Erythroblast (primary cell): ENCODE data around the gene SMKR1.
"Not testable (repeated sequence)": the region's sequence is repeated elsewhere in the genome, so short reads cannot be mapped to it uniquely, and the experiment has no call there.

ENCODE experiments used
- GATA1 ChIP-seq: IDR thresholded peaks from 2 replicates; pipeline ENCODE4 v1.6.1; 2011; ENCODE audit warnings: low read depth, mild to moderate bottlenecking, control low read depth, low read length, moderate library complexity
- POLR2A ChIP-seq: IDR thresholded peaks from 2 replicates; pipeline ENCODE4 v1.6.1; 2011; ENCODE audit warnings: mild to moderate bottlenecking, low read length

DNA sequence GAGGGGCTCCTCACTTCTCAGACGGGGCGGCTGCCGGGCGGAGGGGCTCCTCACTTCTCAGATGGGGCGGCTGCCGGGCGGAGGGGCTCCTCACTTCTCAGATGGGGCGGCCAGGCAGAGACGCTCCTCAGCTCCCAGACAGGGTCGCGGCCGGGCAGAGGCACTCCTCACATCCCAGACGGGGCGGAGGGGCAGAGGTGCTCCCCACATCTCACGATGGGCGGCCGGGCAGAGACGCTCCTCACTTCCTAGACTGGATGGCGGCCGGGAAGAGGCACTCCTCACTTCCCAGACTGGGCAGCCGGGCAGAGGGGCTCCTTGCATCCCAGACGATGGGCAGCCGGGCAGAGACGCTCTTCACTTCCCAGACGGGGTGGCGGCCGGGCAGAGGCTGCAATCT lies 25.9 kb upstream of the SMKR1 start:
- not testable (repeated sequence) for TF ChIP-seq POLR2A, GATA1
